Measurements from ENCODE around the gene MUC20. TPM values are rescaled to one million over a fixed set of nuclear protein-coding genes. Genes with fewer than 3 reads are reported as not detected.
"Not testable (repeated sequence)": the region's sequence is repeated elsewhere in the genome, so short reads cannot be mapped to it uniquely, and the experiment has no call there.

Gene MUC20, protein sequence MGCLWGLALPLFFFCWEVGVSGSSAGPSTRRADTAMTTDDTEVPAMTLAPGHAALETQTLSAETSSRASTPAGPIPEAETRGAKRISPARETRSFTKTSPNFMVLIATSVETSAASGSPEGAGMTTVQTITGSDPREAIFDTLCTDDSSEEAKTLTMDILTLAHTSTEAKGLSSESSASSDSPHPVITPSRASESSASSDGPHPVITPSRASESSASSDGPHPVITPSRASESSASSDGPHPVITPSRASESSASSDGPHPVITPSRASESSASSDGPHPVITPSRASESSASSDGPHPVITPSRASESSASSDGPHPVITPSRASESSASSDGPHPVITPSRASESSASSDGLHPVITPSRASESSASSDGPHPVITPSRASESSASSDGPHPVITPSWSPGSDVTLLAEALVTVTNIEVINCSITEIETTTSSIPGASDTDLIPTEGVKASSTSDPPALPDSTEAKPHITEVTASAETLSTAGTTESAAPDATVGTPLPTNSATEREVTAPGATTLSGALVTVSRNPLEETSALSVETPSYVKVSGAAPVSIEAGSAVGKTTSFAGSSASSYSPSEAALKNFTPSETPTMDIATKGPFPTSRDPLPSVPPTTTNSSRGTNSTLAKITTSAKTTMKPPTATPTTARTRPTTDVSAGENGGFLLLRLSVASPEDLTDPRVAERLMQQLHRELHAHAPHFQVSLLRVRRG
- 10 to 100 TPM; 17.7 to 18.8 (median 18.1) TPM for polyA plus RNA-seq (ENCODE audit: insufficient read length in 3 of 3)

- not testable (repeated sequence) for DNase-seq (ENCODE audit: low read depth in 3 of 3, low spot score in 2 of 3)
These were observed at the start of gene MUC20 for GRCh38 chr3:195720831-195721506. MUC20 (plus strand) TSS chr3:195720978; CDS start chr3:195721008, 30 bp downstream.

DNA sequence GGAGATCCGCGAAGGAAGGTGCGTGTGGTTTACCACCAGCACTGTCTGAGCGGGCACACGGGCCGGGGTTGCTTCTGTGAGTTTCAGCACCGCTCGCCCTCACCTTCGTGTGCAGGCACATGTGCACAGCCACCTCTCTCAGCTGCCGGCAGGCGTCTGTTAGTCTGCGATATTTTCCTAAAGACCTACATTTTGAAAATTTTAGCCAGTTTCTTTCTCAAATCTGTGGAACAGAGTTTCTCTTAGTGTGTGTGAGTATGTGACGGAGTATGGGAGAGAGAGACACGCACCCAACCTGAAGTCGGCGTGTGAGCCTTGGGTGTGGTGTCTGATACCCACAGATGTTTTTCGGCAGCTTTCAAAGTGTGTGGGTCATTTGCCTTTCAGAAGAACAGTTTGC is 49.5 kb upstream of the MUC20 start:
- DNase-seq (ENCODE audit: low read depth in 3 of 3, low spot score in 2 of 3): not testable (repeated sequence)

DNA sequence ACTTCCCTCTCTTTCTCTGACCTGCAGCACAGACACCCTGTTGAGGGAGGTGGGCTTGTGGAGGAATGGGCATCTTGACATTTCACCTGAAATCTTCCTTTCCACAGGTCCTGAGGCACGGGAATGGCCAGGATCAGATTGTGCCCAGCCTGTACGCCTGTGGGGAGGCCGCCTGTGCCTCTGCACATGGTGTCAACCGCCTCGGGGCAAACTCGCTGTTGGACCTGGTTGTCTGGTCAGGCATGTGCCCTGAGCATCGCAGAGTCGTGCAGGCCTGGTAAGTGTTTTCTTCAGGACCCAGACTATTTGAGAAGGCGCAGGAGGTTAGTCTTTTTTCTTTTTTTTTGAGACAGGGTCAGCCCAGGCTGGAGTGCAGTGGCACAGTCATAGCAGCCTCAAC is 47.1 kb upstream of the MUC20 start:
- DNase-seq (ENCODE audit: low read depth in 3 of 3, low spot score in 2 of 3): not testable (repeated sequence)

DNA sequence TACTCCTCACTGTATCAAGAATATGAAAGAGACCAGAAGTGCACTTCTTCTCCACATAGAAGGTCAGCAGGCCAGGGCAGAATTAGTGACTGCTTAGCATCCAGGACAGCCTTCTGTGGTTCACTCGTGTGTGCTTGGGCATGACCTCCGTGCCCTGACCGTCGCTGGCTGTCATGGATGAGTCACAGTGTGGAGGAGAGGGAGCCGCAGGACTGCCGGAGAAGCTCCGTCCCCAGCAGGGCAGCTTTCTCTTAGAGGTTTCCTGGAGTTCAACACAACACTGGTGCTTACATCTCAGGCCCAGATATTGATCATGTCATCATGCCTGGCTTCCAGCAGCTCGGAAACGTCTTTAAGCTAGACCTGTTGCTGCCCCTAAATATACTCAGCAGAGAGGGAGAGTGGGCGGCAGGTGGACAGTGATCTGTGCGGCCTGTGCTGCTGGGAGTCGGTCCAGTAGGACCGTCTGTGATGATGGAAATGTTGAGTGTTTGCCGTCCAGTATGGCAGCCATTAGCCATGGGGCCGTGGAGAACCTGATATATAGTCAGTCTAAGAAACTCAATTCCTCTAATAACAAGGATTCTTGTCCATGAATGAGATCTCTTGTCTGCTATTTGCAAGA is 42.3 kb upstream of the MUC20 start:
- not testable (repeated sequence) for DNase-seq (ENCODE audit: low read depth in 3 of 3, low spot score in 2 of 3)

- DNase-seq (ENCODE audit: low read depth in 3 of 3, low spot score in 2 of 3): not testable (repeated sequence)
These were observed 40.1 kb upstream of the MUC20 start for GRCh38 chr3:195680690-195681089.

GRCh38 chr3:195681458-195682103 is 39.2 kb upstream of the MUC20 start:
- not testable (repeated sequence) for DNase-seq (ENCODE audit: low read depth in 3 of 3, low spot score in 2 of 3)

- DNase-seq (ENCODE audit: low read depth in 3 of 3, low spot score in 2 of 3): not testable (repeated sequence)
These were observed 38.6 kb upstream of the MUC20 start for GRCh38 chr3:195682104-195682742.

DNA sequence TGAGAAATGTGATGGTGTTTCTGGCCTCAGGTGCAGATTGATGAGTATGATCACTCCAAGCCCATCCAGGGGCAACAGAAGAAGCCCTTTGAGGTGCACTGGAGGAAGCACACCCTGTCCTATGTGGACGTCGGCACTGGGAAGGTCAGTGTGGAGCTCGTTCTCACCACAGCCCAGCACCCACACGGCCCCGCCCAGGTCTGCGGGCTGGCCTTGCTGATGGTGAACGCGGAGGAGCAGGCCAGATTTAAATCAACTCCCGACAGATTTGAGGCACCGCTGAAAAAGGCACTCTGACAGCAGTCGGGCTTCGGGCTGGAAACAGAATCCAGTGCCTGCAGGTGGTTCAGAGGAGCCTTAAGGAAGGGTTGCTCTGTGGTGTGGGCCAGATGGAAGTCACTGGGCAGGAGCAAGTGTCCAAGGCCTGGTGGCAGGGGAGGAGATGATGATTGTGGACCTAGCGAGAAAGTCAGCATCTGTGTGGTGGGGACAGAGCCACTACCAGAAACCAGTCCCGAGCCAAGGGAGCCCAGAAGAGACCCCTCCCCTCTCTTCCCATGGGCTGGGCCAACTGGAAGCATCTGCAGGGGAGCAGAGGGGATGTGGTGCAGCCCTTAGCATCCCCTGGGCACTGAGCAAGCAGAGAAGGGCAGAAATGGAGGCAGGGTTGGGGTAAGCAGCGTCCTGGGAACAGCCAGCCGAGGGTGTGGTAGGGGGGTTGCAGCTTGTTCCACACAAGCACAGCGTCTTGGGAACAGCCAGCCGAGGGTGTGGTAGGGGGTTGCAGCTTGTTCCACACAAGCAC is 36.9 kb upstream of the MUC20 start:
- DNase-seq (ENCODE audit: low read depth in 3 of 3, low spot score in 2 of 3): not testable (repeated sequence)

GRCh38 chr3:195684527-195685257 is 36.1 kb upstream of the MUC20 start:
- DNase-seq (ENCODE audit: low read depth in 3 of 3, low spot score in 2 of 3): not testable (repeated sequence)

GRCh38 chr3:195686537-195687208 is 34.1 kb upstream of the MUC20 start:
- not testable (repeated sequence) for DNase-seq (ENCODE audit: low read depth in 3 of 3, low spot score in 2 of 3)

DNA sequence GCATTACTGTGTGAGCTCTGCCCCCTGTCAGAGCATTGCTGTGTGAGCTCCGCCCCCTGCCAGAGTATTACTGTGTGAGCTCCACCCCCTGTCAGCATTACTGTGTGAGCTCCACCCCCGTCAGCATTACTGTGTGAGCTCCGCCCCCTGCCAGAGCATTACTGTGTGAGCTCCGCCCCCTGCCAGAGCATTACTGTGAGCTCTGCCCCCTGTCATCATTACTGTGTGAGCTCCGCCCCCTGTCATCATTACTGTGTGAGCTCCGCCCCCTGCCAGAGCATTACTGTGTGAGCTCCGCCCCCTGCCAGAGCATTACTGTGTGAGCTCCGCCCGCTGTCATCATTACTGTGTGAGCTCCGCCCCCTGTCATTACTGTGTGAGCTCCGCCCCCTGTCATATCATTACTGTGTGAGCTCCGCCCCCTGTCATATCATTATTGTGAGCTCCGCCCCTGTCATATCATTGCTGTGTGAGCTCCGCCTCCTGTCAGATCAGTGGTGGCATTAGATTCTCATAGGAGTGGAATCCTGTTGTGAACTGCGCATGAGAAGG is 33.5 kb upstream of the MUC20 start:
- DNase-seq (ENCODE audit: low read depth in 3 of 3, low spot score in 2 of 3): not testable (repeated sequence)

DNA sequence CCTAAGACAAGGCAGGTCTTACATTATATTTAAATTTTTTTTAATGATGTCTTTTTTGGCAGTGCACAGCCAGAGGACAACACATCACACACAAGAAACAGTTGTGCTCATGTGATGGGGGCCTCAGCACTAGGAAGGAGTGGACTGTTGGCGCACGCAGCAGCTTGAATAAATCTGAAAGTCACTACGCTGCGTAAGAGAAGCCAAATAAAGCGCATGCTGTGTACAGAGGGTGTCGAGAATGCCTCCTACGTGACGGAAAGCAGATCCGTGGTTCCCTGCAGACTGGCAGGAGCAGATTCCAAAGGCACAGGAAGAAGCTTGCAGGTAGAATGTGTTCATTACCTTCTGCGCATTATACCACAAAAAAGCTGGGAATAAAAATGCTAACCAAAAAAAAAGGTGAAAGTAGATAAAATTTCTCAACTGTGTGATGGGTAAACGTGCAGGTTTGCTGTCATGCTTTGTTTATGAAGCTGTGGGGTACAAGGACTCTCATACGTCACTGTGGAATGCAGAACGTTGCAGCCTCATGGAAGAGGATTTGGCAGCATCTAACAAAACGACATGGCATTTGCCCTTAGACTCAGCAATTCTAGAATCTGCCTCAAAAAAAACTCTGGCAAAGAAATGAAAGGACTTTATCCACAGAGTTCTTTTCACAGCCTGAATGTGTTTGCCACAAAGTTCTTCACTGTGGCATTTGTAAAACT is 32.2 kb upstream of the MUC20 start:
- not testable (repeated sequence) for DNase-seq (ENCODE audit: low read depth in 3 of 3, low spot score in 2 of 3)

GRCh38 chr3:195689184-195690070 is 31.4 kb upstream of the MUC20 start:
- not testable (repeated sequence) for DNase-seq (ENCODE audit: low read depth in 3 of 3, low spot score in 2 of 3)

DNA sequence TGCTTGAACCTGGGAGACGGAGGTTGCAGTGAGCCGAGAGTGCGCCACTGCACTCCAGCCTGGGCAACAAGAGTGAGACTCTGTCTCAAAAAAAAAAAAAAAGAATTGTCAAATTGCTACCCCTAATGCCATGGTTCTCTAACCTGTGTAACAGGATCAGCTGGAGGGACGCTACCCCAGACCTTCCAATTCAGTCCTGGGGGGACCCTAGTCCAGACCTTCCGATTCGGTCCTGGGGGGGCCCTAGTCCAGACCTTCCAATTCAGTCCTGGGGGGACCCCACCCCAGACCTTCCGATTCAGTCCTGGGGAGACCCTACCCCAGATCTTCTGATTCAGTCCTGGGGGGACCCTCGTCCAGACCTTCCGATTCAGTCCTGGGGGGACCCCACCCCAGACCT is 29.8 kb upstream of the MUC20 start:
- DNase-seq (ENCODE audit: low read depth in 3 of 3, low spot score in 2 of 3): no peak

DNA sequence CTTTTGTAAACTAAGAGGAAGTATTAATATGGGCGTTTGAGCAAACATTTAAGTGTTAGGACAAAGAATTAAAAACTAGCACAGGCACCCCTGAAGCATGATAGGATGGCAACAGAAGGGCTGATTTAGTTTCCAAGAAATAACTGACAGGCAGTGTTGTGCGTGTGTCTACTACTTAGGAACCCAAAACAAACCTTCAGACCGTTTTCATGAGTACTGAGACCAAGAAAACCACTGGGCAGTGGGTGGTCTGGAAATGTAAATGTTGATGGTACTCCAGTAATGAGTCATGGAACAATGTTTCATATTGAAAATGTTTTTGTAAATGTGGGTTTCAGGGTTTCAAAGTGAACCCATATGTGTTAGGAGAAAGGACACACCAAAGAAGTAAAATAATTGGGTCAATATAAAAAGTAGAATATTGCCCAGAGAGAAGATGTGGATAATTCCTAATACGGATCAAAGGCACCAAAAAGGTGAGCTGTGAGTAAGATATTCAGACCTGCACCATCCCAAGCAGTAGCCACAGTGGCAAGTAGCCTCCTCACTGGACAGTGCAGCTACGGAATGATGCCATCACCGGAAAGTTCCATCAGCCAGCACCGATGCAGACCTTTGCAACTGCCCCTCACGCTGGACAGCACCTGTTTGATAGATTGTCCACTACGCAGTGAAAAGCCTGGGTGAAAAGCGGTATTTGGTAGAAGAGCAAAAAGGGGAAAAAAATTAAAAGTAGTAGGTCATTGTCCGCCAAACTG is 29.0 kb upstream of the MUC20 start:
- DNase-seq (ENCODE audit: low read depth in 3 of 3, low spot score in 2 of 3): not testable (repeated sequence)
